GM12878 (cell line): ENCODE results near the gene TTC33. TPM values are rescaled to one million over a fixed set of nuclear protein-coding genes. Genes with fewer than 3 reads are reported as not detected.
"Not testable (repeated sequence)": the region's sequence is repeated elsewhere in the genome, so short reads cannot be mapped to it uniquely, and the experiment has no call there.

Source experiments
- ATAC-seq: fragments of 200-7000 bp; cut with Tn5 transposase; 3 replicates; pipeline ENCODE4 v1.9.1; 2020; ENCODE audit warnings: mild to moderate bottlenecking, moderate library complexity
- BruUV-seq: library from RNA; stranded (reverse); fragments of 400-500 nt; replicated peaks from 2 replicates; lab custom pipeline; 2021; lab: Mats Ljungman, UMichigan
- CTCF ChIA-PET: fragments of 300-600 bp; sonication (Branson Sonifier 250); formaldehyde crosslinking; extraction: SDS; loops from one replicate; lab custom pipeline; 2021; ENCODE audit warnings: inconsistent platforms; lab: Yijun Ruan, JAX
- POLR2A ChIA-PET: fragments of 350-600 bp; formaldehyde crosslinking; extraction: SDS; loops from one replicate; lab custom pipeline; 2021; ENCODE audit warnings: inconsistent platforms; lab: Charles Lee
- RAD21 ChIA-PET: fragments of 300-600 bp; sonication (Branson Sonifier 250); formaldehyde crosslinking; loops from one replicate; lab custom pipeline; 2023; ENCODE audit warnings: antibody characterized with exemption; ENCODE audit not compliant: unreplicated experiment; lab: Charles Lee
- SMC1A ChIA-PET: fragments of 300-600 bp; sonication (Branson Sonifier 250); formaldehyde crosslinking; loops from one replicate; lab custom pipeline; 2023; ENCODE audit not compliant: unreplicated experiment, uncharacterized antibody; lab: Charles Lee
- DNase-seq: peaks from one replicate; pipeline ENCODE4 v3.0.0-alpha.2; 2011; ENCODE audit warnings: low read depth, low spot score
- FAIRE-seq: peaks from 3 replicates; lab custom pipeline; 2011; peaks lifted over from hg19 to GRCh38; lab: Jason Lieb, UNC
- H2AFZ ChIP-seq: 2 replicates; pipeline ENCODE4 v1.6.0; 2011; ENCODE audit warnings: low read depth, low read length, control low read depth; ENCODE audit not compliant: control insufficient read depth
- H3K27ac ChIP-seq: 2 replicates; pipeline ENCODE4 v1.5.1; 2011; ENCODE audit warnings: control low read depth; ENCODE audit not compliant: control insufficient read depth, insufficient read depth
- H3K27me3 ChIP-seq, 2 experiments: replicated peaks in 1 of 2; 2 replicates each; pipeline versions ENCODE4 v1.6.0 to v1.6.1; 2011; ENCODE audit warnings: low read length in 1 of 2; ENCODE audit not compliant: control insufficient read depth in 2 of 2, insufficient read depth in 2 of 2
- H3K36me3 ChIP-seq, 2 experiments: 2 replicates each; pipeline ENCODE4 v1.5.1; 2011; ENCODE audit warnings: low read length in 1 of 2; ENCODE audit not compliant: control insufficient read depth in 2 of 2, insufficient read depth in 2 of 2
- H3K4me1 ChIP-seq: 2 replicates; pipeline ENCODE4 v1.6.1; 2011; ENCODE audit warnings: mild to moderate bottlenecking, low read length, moderate library complexity, mixed read lengths; ENCODE audit not compliant: control insufficient read depth, insufficient read depth
- H3K4me2 ChIP-seq: 2 replicates; pipeline ENCODE4 v1.6.0; 2011; ENCODE audit warnings: control low read depth; ENCODE audit not compliant: control insufficient read depth, insufficient read depth
- H3K4me3 ChIP-seq: fragments of 200-600 bp; sonication (generic); 2 replicates; pipeline ENCODE4 v1.5.1; 2016
- H3K79me2 ChIP-seq: 2 replicates; pipeline ENCODE4 v1.6.0; 2011; ENCODE audit warnings: low read length; ENCODE audit not compliant: control insufficient read depth, insufficient read depth
- H3K9ac ChIP-seq: 2 replicates; pipeline ENCODE4 v1.8.0; 2011; ENCODE audit warnings: low read length, control low read depth, mixed read lengths; ENCODE audit not compliant: control insufficient read depth, insufficient read depth
- H3K9me3 ChIP-seq: replicated peaks from 3 replicates; pipeline ENCODE4 v1.5.1; 2011; ENCODE audit warnings: mild to moderate bottlenecking, low read length; ENCODE audit not compliant: control insufficient read depth, insufficient read depth
- H4K20me1 ChIP-seq: 2 replicates; pipeline ENCODE4 v1.6.0; 2011; ENCODE audit not compliant: control insufficient read depth, insufficient read depth
- JUNB ChIP-seq: IDR thresholded peaks from 2 replicates; pipeline ENCODE4 v1.6.1; 2016; ENCODE audit warnings: antibody characterized with exemption, mild to moderate bottlenecking
- NFYB ChIP-seq: IDR thresholded peaks from 2 replicates; pipeline ENCODE4 v1.6.1; 2011; ENCODE audit warnings: low read depth, mild to moderate bottlenecking, low read length, improper control_type of control experiment, moderate library complexity; ENCODE audit not compliant: insufficient read depth
- REST ChIP-seq: IDR thresholded peaks from 2 replicates; pipeline ENCODE4 v1.6.1; 2012; ENCODE audit warnings: mild to moderate bottlenecking, low read depth, low read length
- SKIL ChIP-seq: fragments of 450-650 bp; IDR thresholded peaks from 2 replicates; pipeline ENCODE4 v1.6.1; 2017; ENCODE audit warnings: mild to moderate bottlenecking, low read depth, inconsistent platforms; ENCODE audit not compliant: poor library complexity, severe bottlenecking
- TCF12 ChIP-seq: IDR thresholded peaks from 2 replicates; pipeline ENCODE4 v1.6.1; 2011; ENCODE audit warnings: low read depth, mild to moderate bottlenecking, low read length
- WGBS: methylation state at CpG from one replicate; pipeline ENCODE4 v1.1.6; 2016; ENCODE audit warnings: low lambda C conversion rate; ENCODE audit not compliant: insufficient replicate concordance, insufficient coverage; ENCODE audit errors: missing lambda C conversion rate; 5-methylcytosine and 5-hydroxymethylcytosine counted together
- in situ Hi-C: fragments of 300-500 bp; cut with MboI; formaldehyde crosslinking; loops from 9 replicates; pipeline ENCODE4 v1.14.3; 2018; ENCODE audit warnings: mixed read lengths
- intact Hi-C: fragments of 100-400 bp; cut with micrococcal nuclease; formaldehyde crosslinking; loops from one replicate; pipeline ENCODE4 v1.14.2; 2022; ENCODE audit not compliant: unreplicated experiment
- polyA plus RNA-seq, 11 experiments: library from polyadenylated mRNA; depleted of rRNA in 4 of 11; unstranded in 6 of 11; stranded (reverse) in 5 of 11; fragments of >200 nt; fragmentation: Nextera tagmentation in 4 of 11; fragmentation: Illumina TruSeq in 1 of 11; extraction: Ambion mirVana in 4 of 11; extraction: Trizol in 1 of 11; gene quantifications; 1 replicate in 1 of 11; 2 replicates in 10 of 11; pipeline versions ENCODE4 v1.2.1 to v1.2.3, GENCODE V29; 2011 to 2016; ENCODE audit warnings: inconsistent platforms in 2 of 11, missing spikeins in 2 of 11, low read depth in 1 of 11
- total RNA-seq, 4 experiments: library from RNA; depleted of rRNA in 3 of 4; stranded (reverse); fragments of >200 nt in 3 of 4; fragmentation: Illumina TruSeq in 1 of 4; extraction: Trizol in 1 of 4; gene quantifications; 2 replicates each; pipeline versions ENCODE4 v1.2.1 to v1.2.3, GENCODE V29; 2013 to 2021

The TTC33 gene
- total and polyA plus RNA-seq, 10 of the 15 experiments (the other 5 are each of a cell fraction or from before 2014, with no cell fraction given), result 7.9 to 22.3 (median 14.6) TPM

GRCh38 chr5:40714001-40714400 lies 41.8 kb downstream of the TTC33 start (continued):
- no peak for TF ChIP-seq REST
- no peak for TF ChIP-seq TCF12
- TF ChIP-seq SKIL, result no peak
- TF ChIP-seq NFYB, result no peak
- no peak for TF ChIP-seq JUNB

GRCh38 chr5:40710575-40710974 lies 45.2 kb downstream of the TTC33 start:
- H3K9me3 ChIP-seq, H3K4me2 ChIP-seq, H3K79me2 ChIP-seq, POLR2A ChIA-PET, ATAC-seq, H3K9ac ChIP-seq, H3K27me3 ChIP-seq, intact Hi-C loops, H2AFZ ChIP-seq, H3K36me3 ChIP-seq, DNase-seq, in situ Hi-C loops, H4K20me1 ChIP-seq, H3K4me1 ChIP-seq, BruUV-seq, H3K4me3 ChIP-seq, FAIRE-seq, RAD21 ChIA-PET, H3K27ac ChIP-seq, SMC1A ChIA-PET: not testable (repeated sequence)
- CTCF ChIA-PET, result interaction anchor here (0.7 to 1.4 kb wide), 2 partner anchors 22 to 71 kb away, joined by 3 to 5 read pairs; no protein-coding TSS in a partner anchor

GRCh38 chr5:40705484-40705883 lies 50.3 kb downstream of the TTC33 start:
- intact Hi-C loops, H3K27me3 ChIP-seq, ATAC-seq, in situ Hi-C loops, H3K9ac ChIP-seq, H3K79me2 ChIP-seq, BruUV-seq, H3K4me2 ChIP-seq, H3K27ac ChIP-seq, FAIRE-seq, H3K9me3 ChIP-seq, H2AFZ ChIP-seq, H3K4me1 ChIP-seq, H4K20me1 ChIP-seq, POLR2A ChIA-PET, H3K36me3 ChIP-seq, RAD21 ChIA-PET, DNase-seq, H3K4me3 ChIP-seq: not testable (repeated sequence)
- SMC1A ChIA-PET, result interaction anchor here (0.8 to 2.3 kb wide), 2 partner anchors 10 to 39 kb away, joined by 3 to 5 read pairs; no protein-coding TSS in a partner anchor
- CTCF ChIA-PET, result interaction anchor here (0.9 to 3.1 kb wide), 5 partner anchors 8 to 989 kb away, joined by 3 to 14 read pairs (median 3); no protein-coding TSS in a partner anchor
- WGBS, result 88% methylated on average over 1 of the region's 1 CpG
